WTC11 (cell line): Measurements from ENCODE around the gene SLC25A22.

Experiments
- ARID4B ChIP-seq: sonication (generic); formaldehyde crosslinking; IDR thresholded peaks from 2 replicates; pipeline ENCODE4 v1.8.0; 2023; ENCODE audit warnings: missing genetic modification reagents, mild to moderate bottlenecking, borderline replicate concordance
- CTCF ChIP-seq: fragments of 200-600 bp; IDR thresholded peaks from 2 replicates; pipeline ENCODE4 v1.8.0; 2022; ENCODE audit warnings: antibody characterized with exemption
- MXD4 ChIP-seq: fragments of 250-450 bp; sonication (Bioruptor Pico); IDR thresholded peaks from 2 replicates; pipeline ENCODE4 v1.8.0; 2021; ENCODE audit warnings: mild to moderate bottlenecking, moderate library complexity, borderline replicate concordance
- NR1H2 ChIP-seq: sonication (generic); formaldehyde crosslinking; IDR thresholded peaks from 2 replicates; pipeline ENCODE4 v1.9.0; 2021; ENCODE audit warnings: mild to moderate bottlenecking, moderate library complexity, missing genetic modification reagents
- PREB ChIP-seq: sonication (generic); formaldehyde crosslinking; IDR thresholded peaks from 2 replicates; pipeline ENCODE4 v1.8.1; 2022; ENCODE audit warnings: mild to moderate bottlenecking, missing genetic modification reagents, moderate library complexity, borderline replicate concordance
- STAT6 ChIP-seq: sonication (generic); formaldehyde crosslinking; conservative IDR thresholded peaks from 2 replicates; pipeline ENCODE4 v1.8.1; 2023; ENCODE audit warnings: mild to moderate bottlenecking, low read depth, missing genetic modification reagents, moderate library complexity
- TEAD4 ChIP-seq: sonication (generic); formaldehyde crosslinking; IDR thresholded peaks from 2 replicates; pipeline ENCODE4 v1.8.0; 2022; ENCODE audit warnings: mild to moderate bottlenecking, missing genetic modification reagents
- USF2 ChIP-seq: sonication (generic); formaldehyde crosslinking; IDR thresholded peaks from 2 replicates; pipeline ENCODE4 v1.8.1; 2023; ENCODE audit warnings: mild to moderate bottlenecking, missing genetic modification reagents, moderate library complexity
- ZNF671 ChIP-seq: fragments of 250-450 bp; sonication (Bioruptor Pico); IDR thresholded peaks from 2 replicates; pipeline ENCODE4 v1.8.0; 2021; ENCODE audit warnings: mild to moderate bottlenecking

- TF ChIP-seq CTCF: no peak
- no peak for TF ChIP-seq NR1H2 (CRISPR knock-in tag)
- no peak for TF ChIP-seq USF2 (CRISPR knock-in tag)
- no peak for TF ChIP-seq PREB (CRISPR knock-in tag)
- no peak for TF ChIP-seq ARID4B (CRISPR knock-in tag)
- no peak for TF ChIP-seq TEAD4 (CRISPR knock-in tag)
- TF ChIP-seq STAT6 (CRISPR knock-in tag): no peak
- TF ChIP-seq ZNF671 (CRISPR knock-in tag): no peak
- no peak for TF ChIP-seq MXD4 (CRISPR knock-in tag)
These were observed 50.1 kb downstream of the SLC25A22 start for GRCh38 chr11:748007-748359.
